Ecto neural progenitor cell (in vitro differentiated cells): ENCODE data around the gene AKAP17A.
"Not testable (repeated sequence)": the region's sequence is repeated elsewhere in the genome, so short reads cannot be mapped to it uniquely, and the experiment has no call there.

Experiments used
- DNase-seq: peaks from one replicate; pipeline ENCODE4 v3.0.0-alpha.2; 2018; ENCODE audit warnings: low spot score

The AKAP17A gene

GRCh38 chrX:1602299-1602698, 10.9 kb downstream of the AKAP17A start:
- DNase-seq, result no peak

GRCh38 chrX:1606496-1606895, 15.1 kb downstream of the AKAP17A start:
- no peak for DNase-seq

- DNase-seq, result no peak
Observed at GRCh38 chrX:1609311-1609710, 17.9 kb downstream of the AKAP17A start.

- no peak for DNase-seq
Observed at GRCh38 chrX:1609762-1610161, 18.4 kb downstream of the AKAP17A start.

GRCh38 chrX:1610166-1610565, 18.8 kb downstream of the AKAP17A start:
- DNase-seq, result no peak

- DNase-seq, result no peak
Observed at GRCh38 chrX:1610736-1611135, 19.3 kb downstream of the AKAP17A start.

GRCh38 chrX:1612641-1613286, 21.4 kb downstream of the AKAP17A start:
- DNase-seq, result no peak

- no peak for DNase-seq
Observed at GRCh38 chrX:1614927-1615326, 23.5 kb downstream of the AKAP17A start, which contains the start of gene ASMT. Gene ASMT, plus strand, starts transcription at chrX:1615059. Its CDS starts 141 bp downstream, at chrX:1615200.

GRCh38 chrX:1618689-1619088, 27.3 kb downstream of the AKAP17A start:
- DNase-seq, result no peak

GRCh38 chrX:1623691-1624090, 32.3 kb downstream of the AKAP17A start:
- DNase-seq, result no peak

- DNase-seq, result not testable (repeated sequence)
Observed at GRCh38 chrX:1624158-1624860, 32.9 kb downstream of the AKAP17A start.

- DNase-seq, result not testable (repeated sequence)
Observed at GRCh38 chrX:1624861-1625215, 33.4 kb downstream of the AKAP17A start.

- DNase-seq, result no peak
Observed at GRCh38 chrX:1629244-1629643, 37.8 kb downstream of the AKAP17A start.

- DNase-seq, result no peak
Observed at GRCh38 chrX:1646009-1646408, 54.6 kb downstream of the AKAP17A start.

GRCh38 chrX:1649621-1650020, 58.2 kb downstream of the AKAP17A start:
- DNase-seq, result peak; percentile 72
